ENCODE measurements around the gene BRF1.

GRCh38 chr14:105324080-105324778 is 23.4 kb upstream of the BRF1 start:
- no peak for TF ChIP-seq POLR2A (IDR thresholded peaks at IDR 0.05)
- no peak for TF ChIP-seq CTCF (IDR thresholded peaks at IDR 0.05)
- TF ChIP-seq POLR2AphosphoS5 (IDR thresholded peaks at IDR 0.05; ENCODE audit: insufficient read depth in 1 of 2, low read depth in 1 of 2), result no peak
